ENCODE results near the gene OCLN. TPM values are rescaled to one million over a fixed set of nuclear protein-coding genes. Genes with fewer than 3 reads are reported as not detected.

The OCLN gene
- total RNA-seq, 1 donor from 2014 or later: 6.7 TPM

DNA sequence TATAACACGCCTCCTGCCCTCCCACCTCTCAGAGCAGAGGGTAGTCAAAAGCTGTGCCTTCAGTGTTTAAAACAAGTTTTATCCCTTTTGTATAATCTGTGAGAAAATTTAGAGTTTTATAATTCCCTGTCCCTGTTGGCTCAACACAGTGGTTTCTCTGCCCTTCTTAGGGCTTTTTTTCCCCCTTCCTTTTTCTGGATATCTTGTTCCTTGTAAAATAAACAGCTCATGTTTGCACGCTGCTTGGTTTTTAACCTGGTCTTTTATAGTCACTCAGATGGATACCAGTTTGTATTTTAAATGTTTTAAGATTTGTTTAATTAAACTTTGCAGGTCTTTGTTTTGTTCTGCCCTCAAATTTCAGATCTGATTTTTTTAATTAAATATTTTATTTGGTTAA is 26.7 kb downstream of the OCLN start:
- Mint-ChIP-seq H3K27ac (ENCODE audit: unreplicated experiment) (no peak overlapping the region), H3K36me3 (ENCODE audit: low read depth) (no peaks in the 10 kb centered on the region), H3K4me1 (no peaks in the 10 kb centered on the region), H3K27me3 (ENCODE audit: low read depth) (no peaks in the 10 kb centered on the region), H3K9me3 (no peaks in the 10 kb centered on the region), H3K4me3 (no peak overlapping the region)
- TF ChIP-seq, protein P1, sequence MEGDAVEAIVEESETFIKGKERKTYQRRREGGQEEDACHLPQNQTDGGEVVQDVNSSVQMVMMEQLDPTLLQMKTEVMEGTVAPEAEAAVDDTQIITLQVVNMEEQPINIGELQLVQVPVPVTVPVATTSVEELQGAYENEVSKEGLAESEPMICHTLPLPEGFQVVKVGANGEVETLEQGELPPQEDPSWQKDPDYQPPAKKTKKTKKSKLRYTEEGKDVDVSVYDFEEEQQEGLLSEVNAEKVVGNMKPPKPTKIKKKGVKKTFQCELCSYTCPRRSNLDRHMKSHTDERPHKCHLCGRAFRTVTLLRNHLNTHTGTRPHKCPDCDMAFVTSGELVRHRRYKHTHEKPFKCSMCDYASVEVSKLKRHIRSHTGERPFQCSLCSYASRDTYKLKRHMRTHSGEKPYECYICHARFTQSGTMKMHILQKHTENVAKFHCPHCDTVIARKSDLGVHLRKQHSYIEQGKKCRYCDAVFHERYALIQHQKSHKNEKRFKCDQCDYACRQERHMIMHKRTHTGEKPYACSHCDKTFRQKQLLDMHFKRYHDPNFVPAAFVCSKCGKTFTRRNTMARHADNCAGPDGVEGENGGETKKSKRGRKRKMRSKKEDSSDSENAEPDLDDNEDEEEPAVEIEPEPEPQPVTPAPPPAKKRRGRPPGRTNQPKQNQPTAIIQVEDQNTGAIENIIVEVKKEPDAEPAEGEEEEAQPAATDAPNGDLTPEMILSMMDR (conservative IDR thresholded peaks at IDR 0.05): no peak
- no peak for DNase-seq (ENCODE audit: low read depth, low spot score)

DNA sequence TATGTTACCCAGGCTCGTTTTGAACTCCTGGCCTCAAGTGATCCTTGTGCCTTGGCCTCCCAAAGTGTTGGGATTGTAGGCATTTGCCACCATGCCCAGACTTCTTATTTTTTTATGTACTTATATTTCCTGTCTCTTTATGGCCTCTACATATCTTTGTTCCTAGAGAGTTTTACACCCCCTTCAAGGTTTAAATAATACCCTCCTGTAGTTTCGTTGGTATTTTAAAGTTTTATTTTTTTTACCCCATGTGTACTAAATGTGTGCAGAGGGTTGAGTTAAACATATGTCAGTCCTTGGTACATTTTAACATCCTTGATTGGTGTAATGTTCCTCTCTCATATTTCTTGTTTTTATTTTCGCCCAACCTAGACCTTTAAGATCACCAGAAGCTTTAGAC is 29.4 kb downstream of the OCLN start:
- H3K27me3 Mint-ChIP-seq (ENCODE audit: low read depth): no peaks in the 10 kb centered on the region
- DNase-seq (ENCODE audit: low read depth, low spot score): no peak
- no peaks in the 10 kb centered on the region for H3K36me3 Mint-ChIP-seq (ENCODE audit: low read depth)
- H3K27ac Mint-ChIP-seq (ENCODE audit: unreplicated experiment): no peak overlapping the region
- TF ChIP-seq, protein P1 (conservative IDR thresholded peaks at IDR 0.05): no peak
- no peaks in the 10 kb centered on the region for H3K9me3 Mint-ChIP-seq
- no peaks in the 10 kb centered on the region for H3K4me1 Mint-ChIP-seq
- H3K4me3 Mint-ChIP-seq: no peak overlapping the region

DNA sequence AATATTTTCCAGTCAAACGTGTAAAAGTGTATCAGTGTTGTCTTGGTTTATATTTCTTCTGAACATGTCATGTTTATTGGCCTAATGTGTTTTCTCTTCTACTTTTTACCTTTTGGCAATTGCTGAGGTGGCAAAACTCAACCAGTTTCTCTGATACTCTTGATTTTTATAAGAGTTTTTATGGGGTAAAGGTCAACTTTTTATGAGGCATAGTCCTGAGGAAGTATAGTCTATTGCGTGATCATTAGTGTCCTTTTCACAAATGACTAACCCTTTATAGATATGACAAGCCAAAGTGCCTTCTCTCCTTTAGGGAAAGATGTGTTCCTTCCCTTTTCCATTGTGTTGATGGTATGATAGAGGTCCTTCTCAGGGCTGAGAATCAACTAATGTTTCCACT is 32.9 kb downstream of the OCLN start:
- Mint-ChIP-seq H3K27ac (ENCODE audit: unreplicated experiment) (no peak overlapping the region), H3K9me3 (no peaks in the 10 kb centered on the region), H3K36me3 (ENCODE audit: low read depth) (no peaks in the 10 kb centered on the region), H3K4me3 (no peak overlapping the region), H3K4me1 (no peaks in the 10 kb centered on the region), H3K27me3 (ENCODE audit: low read depth) (peaks cover 3% of the 10 kb centered on the region)
- DNase-seq (ENCODE audit: low read depth, low spot score): no peak
- TF ChIP-seq, protein P1 (conservative IDR thresholded peaks at IDR 0.05): no peak

DNA sequence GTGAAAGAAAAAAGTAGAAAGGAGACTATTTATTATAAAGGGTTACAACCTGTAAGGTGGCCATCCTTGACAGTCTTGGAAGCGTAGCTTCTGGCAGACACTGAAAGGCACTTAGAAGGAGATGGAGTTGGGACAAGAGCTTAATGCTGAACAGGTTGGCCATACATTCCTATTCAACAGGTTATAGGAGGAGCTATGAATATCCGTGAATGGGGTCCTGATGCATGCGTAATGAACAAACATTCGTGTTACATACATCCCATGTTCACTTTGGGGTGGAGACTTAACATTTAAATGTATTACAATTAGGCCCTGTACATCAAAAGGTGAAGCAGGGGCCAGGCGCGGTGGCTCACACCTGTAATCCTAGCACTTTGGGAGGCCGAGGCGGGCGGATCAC is 34.1 kb downstream of the OCLN start:
- Mint-ChIP-seq H3K27ac (ENCODE audit: unreplicated experiment) (no peak overlapping the region), H3K4me1 (no peaks in the 10 kb centered on the region), H3K36me3 (ENCODE audit: low read depth) (no peaks in the 10 kb centered on the region), H3K27me3 (ENCODE audit: low read depth) (peaks cover 6% of the 10 kb centered on the region), H3K9me3 (no peaks in the 10 kb centered on the region), H3K4me3 (no peak overlapping the region)
- TF ChIP-seq, protein P1 (conservative IDR thresholded peaks at IDR 0.05): no peak
- no peak for DNase-seq (ENCODE audit: low read depth, low spot score)

DNA sequence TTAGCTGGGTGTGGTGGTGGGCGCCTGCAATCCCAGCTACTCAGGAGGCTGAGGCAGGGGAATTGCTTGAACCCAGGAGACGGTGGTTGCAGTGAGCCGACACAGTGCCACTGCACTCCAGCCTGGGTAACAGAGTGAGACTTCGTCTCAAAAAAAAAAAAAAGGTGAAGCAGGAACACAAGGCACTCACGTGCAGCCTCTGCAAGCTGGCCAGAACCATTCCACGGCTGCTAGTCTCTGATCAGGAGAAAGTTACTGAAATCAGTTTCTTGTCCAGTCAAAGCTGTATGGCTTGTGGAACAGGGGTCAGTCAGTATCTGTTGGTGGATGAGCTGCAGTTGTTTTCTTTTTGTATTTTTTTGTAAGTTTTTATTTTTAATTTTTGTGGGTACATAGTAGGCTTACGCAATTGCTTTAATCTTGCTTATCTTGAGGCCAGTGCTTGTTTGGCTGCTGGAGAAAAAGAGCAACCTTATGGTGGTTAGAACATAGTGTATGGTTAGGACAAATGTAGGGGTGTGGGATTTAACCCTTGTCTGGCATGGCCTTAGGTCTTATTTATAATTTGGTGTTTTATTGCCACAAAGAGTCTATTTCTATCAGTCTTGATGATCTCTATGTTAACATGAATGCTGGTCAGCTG is 34.7 kb downstream of the OCLN start:
- TF ChIP-seq, protein P1 (conservative IDR thresholded peaks at IDR 0.05): no peak
- Mint-ChIP-seq H3K4me1 (no peaks in the 10 kb centered on the region), H3K36me3 (ENCODE audit: low read depth) (no peaks in the 10 kb centered on the region), H3K9me3 (no peaks in the 10 kb centered on the region), H3K4me3 (no peak overlapping the region), H3K27me3 (ENCODE audit: low read depth) (peaks cover 6% of the 10 kb centered on the region), H3K27ac (ENCODE audit: unreplicated experiment) (no peak overlapping the region)
- DNase-seq (ENCODE audit: low read depth, low spot score): no peak

Measured in neural crest cell (in vitro differentiated cells).